HEK293T (cell line): Measurements from ENCODE around the gene SVIP.

Source experiments
- ARNT ChIP-seq: fragments of 450-650 bp; IDR thresholded peaks from 2 replicates; pipeline ENCODE4 v1.6.1; 2017; ENCODE audit warnings: mild to moderate bottlenecking
- BHLHE40 ChIP-seq: fragments of 450-650 bp; IDR thresholded peaks from 2 replicates; pipeline ENCODE4 v1.6.1; 2016; ENCODE audit warnings: mild to moderate bottlenecking, moderate library complexity, borderline replicate concordance
- FOXA1 ChIP-seq: fragments of 450-650 bp; IDR thresholded peaks from 2 replicates; pipeline ENCODE4 v1.6.1; 2016; ENCODE audit warnings: mild to moderate bottlenecking
- FOXK2 ChIP-seq: fragments of 450-650 bp; IDR thresholded peaks from 2 replicates; pipeline ENCODE4 v1.6.1; 2016; ENCODE audit warnings: mild to moderate bottlenecking
- FOXM1 ChIP-seq: fragments of 450-650 bp; IDR thresholded peaks from 2 replicates; pipeline ENCODE4 v1.6.1; 2017; ENCODE audit warnings: mild to moderate bottlenecking, borderline replicate concordance
- HDGF ChIP-seq: fragments of 450-650 bp; IDR thresholded peaks from 2 replicates; pipeline ENCODE4 v1.6.1; 2017; ENCODE audit warnings: antibody characterized with exemption, borderline replicate concordance
- L3MBTL2 ChIP-seq: fragments of 450-650 bp; conservative IDR thresholded peaks from 2 replicates; pipeline ENCODE4 v1.6.1; 2016; ENCODE audit warnings: mild to moderate bottlenecking
- LEF1 ChIP-seq: fragments of 450-650 bp; IDR thresholded peaks from 2 replicates; pipeline ENCODE4 v1.6.1; 2017; ENCODE audit warnings: mild to moderate bottlenecking, borderline replicate concordance
- SP1 ChIP-seq: fragments of 450-650 bp; IDR thresholded peaks from 2 replicates; pipeline ENCODE4 v1.6.1; 2017
- SUZ12 ChIP-seq: fragments of 450-650 bp; IDR thresholded peaks from 2 replicates; pipeline ENCODE4 v1.6.1; 2016; ENCODE audit warnings: mild to moderate bottlenecking
- TARDBP ChIP-seq: fragments of 450-650 bp; IDR thresholded peaks from 2 replicates; pipeline ENCODE4 v1.6.1; 2016

- TF ChIP-seq HDGF: no peak
- no peak for TF ChIP-seq LEF1
- no peak; the same call in 1 of the 2 replicates for TF ChIP-seq FOXM1
- no peak for TF ChIP-seq ARNT
- TF ChIP-seq TARDBP: no peak
- no peak for TF ChIP-seq BHLHE40
- peak; percentile 54 for TF ChIP-seq L3MBTL2
- TF ChIP-seq FOXK2: no peak
- no peak for TF ChIP-seq SP1
- TF ChIP-seq SUZ12: no peak
- no peak for TF ChIP-seq FOXA1
Measured at GRCh38 chr11:22829231-22830081, at the start of gene SVIP.
